GM19324 (cell line): Measurements from ENCODE around the gene FXYD5.
A peak's percentile ranks its signal among the peaks of the same experiment; 100 is the strongest.
"Not testable (repeated sequence)": the region's sequence is repeated elsewhere in the genome, so short reads cannot be mapped to it uniquely, and the experiment has no call there.

Source experiments
- ATAC-seq: cut with Tn5 transposase; IDR thresholded peaks from one replicate; pipeline ENCODE4 v1.9.1; 2021; ENCODE audit warnings: mild to moderate bottlenecking, moderate library complexity; ENCODE audit not compliant: unreplicated experiment, low FRiP score

FXYD5 gene

DNA sequence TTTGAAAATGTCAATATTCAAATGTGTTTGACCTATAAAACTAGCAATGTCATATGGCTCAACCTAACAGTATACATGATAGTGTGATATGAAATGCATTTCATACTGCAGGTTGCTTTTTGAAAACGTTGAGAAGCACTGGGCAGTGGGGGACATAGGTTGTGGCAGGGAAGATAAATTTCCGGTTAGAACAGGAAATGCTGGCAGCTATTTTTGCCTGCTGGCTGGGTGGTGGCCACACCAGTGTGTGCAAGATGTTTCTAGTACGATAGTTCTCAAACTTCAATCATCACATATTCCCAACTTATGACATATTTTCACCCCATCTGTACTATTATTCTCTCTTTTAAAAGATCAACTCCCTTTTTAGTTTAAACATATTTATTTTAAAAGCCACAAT is 17.2 kb downstream of the FXYD5 start:
- ATAC-seq: no peak

DNA sequence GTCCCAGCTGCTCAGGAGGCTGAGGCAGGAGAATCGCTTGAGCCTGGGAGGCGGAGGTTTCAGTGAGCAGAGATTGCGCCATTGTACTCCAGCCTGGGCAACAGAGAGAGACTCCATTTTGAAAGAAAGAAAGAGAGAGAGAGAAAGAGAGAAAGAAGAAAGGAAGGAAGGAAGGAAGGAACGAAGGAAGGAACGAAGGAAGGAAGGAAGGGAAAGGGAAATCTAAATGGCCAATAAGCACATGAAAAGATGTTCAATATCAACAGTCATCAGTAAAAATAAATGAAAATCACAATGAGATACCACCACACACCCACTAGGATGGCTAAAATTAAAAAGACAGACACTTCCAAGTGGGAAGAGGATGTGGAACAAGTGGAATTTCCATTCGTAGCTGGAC is 19.7 kb downstream of the FXYD5 start:
- no peak for ATAC-seq

DNA sequence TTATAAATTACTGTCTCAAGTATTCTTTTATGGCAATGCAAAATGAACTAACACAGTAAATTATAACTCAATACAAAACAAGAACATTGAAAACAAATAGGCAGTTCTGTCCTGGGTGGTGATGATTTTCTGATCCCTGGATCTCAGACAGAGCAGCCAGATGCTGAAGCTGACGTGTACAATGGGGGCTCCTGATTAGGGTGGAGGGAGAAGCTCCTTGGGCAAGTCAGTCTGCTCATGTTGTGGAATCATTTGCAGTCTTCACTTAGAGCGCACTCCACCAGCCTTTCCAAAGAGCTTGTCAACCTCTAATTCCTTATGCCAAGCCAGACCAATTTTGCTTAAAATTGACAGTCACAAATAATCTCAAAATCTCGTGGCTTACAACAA is 21.6 kb downstream of the FXYD5 start:
- ATAC-seq: no peak

DNA sequence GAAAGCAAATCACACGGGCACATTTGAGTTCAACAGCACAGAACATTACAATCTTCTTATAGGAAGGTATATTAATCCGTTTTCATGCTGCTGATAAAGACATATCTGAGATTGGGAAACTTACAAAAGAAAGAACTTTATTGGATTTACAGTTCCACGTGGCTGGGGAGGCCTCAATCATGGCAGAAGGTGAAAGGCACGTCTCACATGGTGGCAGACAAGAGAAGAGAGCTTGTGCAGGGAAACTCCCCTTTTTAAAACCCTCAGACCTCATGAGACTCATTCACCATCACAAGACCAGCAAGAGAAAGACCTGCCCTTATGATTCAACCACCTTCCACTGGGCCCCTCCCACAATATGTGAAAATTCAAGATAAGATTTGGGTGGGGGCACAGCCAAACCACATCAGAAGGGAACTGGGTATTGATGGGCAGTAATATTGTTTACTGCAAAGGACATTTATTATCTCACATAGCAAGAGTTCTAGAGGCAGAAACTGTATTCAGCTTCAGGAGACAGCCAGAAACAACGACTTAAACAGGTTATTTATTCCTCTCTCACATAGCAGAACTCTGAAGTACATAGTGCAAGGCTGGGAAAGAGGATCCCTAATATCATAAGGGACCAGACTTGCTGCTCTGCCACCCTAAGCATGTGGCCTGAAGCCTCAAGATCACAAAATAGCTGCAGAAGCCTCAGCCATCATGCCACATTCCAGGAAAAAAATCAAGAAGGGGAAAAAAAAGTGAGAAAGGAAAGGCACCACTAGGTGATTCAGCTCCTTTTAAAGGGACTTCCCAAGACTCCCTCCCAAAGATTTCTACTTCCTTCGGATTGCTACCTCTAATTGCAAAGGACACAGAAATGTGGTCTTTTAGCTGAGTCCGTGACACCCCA is 23.1 kb downstream of the FXYD5 start:
- no peak for ATAC-seq

DNA sequence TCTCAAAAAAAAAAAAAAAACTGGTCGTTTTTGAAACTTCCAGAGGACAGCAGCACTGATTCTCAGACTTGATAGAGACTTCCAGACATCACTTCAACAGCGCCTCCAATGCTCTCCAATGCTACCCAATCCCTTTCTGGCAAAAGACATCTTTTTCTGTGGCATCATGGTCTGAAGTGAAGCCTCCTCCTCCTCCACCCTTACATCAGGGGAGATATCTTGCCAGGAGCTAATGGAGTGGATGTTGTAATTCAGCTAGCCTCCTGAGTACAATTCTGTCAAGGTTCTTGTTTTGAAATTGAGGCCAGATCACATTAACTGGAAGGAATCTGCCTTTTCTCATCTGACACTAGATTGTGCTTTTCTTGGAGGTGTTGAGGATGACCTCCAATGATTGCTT is 24.2 kb downstream of the FXYD5 start:
- no peak for ATAC-seq

DNA sequence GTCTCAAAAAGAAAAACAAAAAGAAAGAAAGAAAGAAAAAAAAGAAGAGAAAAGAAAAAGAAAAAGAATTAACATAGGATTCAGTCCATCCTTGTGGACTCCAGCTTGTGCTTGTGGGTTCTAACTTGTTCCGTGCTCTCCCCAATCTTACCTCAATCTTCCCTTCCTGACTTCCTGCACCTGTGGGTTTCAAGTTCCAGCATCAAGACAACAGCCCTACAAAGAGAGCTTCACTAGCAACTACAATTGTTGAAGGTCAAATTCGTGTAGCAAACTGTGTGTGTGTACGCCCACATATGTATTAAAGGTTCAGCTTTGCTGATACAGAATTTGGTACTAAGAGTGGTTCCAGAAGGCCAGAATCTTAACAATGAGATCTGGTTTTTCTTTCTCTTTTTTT is 25.3 kb downstream of the FXYD5 start:
- ATAC-seq: no peak

DNA sequence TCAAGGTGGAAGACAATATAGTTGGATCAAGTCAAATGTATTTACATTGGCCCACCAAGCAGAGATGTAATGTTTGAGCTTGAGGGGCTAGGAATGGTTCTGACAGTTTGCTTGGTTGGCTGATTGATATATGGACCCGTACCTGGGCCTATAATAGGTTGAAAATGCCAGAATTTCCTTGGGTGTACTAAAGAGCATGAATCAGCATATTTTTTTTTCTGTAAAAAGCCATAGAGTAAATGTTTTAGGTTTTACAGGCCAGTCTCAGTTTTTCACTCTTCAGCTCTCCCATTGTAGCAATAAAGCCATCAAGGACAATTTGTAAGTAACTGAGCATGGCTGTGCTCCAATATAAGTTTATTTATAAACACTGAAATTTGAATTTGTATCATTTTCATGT is 26.9 kb downstream of the FXYD5 start:
- no peak for ATAC-seq

DNA sequence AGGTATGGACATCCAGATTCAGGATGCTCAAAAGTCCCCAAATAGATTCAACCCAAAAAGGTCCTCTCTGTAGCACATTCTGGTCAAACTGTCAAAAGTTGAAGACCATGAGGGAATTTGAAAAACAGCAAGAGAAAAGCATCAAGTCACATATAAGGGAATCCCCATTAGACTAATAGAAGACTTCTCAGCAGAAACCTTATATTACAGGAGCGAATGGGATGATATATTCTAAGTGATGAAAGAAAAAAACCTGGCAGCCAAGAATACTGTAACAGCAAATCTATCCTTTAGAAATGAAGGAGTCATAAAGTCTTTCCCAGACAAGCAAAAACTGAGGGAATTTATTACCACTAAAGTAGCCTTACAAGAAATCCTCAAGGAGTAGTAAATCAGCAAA is 29.7 kb downstream of the FXYD5 start:
- ATAC-seq: no peak

DNA sequence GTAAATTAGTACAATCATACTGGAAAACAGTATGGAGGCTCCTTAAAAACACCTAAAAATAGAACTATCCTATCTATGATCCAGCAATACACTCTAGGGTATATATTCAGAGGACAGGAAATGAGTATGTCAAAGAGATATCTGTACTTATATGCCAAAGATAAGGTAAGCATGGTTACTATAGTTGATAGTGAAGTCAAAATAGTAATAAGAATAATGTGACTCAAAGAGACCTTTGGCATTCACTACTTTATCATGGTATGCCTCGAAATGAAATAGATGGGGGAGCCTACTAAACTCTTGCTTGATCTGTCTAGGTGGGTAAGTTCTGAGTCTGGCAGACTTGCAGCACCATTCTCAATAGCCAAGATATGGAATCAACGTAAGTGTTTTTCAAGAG is 30.3 kb downstream of the FXYD5 start:
- no peak for ATAC-seq

DNA sequence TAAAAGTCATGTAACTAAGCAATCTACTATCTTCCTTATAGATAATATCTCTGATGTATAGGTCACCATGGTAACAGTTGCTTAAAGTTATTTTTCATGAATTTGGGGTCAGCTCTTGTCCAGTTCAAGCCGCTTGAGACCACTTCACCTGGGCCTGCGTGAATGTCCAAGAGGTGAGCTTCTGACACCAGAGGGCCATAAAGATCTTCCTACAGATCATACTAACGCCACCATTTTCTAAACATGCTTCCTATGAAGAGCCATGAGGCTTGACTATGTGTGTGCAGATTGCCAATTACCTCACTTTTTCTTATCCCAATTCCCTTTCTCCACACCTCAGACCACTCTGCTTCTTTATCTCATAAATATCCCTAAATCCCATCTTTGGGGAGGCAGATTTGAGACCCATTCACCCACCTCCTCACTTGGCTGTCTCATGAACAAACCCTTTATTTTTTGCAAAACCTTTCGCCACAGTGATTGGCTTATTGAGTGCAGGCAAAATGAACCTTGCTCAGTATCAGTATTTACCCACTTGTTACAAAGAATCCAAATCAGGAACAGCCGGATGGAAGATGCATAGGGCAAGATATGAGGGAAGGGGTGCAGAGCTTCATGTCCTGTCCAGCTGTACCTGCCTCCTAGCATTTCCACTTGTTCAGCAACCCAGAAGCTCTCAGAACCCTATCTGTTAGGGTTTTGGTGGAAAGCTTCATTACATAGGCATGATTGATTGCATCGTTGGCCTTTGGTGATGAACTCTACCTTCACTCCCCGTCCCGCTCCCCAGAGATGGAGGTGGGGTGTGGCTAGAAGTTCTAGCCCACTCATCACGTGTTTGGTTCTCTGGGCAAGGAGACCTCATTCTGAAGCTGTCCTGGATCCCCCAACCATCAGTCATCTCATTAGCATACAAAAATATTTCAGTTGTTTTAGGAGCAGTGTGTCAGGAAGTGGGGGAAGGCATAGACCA is 39.8 kb downstream of the FXYD5 start:
- no peak for ATAC-seq

DNA sequence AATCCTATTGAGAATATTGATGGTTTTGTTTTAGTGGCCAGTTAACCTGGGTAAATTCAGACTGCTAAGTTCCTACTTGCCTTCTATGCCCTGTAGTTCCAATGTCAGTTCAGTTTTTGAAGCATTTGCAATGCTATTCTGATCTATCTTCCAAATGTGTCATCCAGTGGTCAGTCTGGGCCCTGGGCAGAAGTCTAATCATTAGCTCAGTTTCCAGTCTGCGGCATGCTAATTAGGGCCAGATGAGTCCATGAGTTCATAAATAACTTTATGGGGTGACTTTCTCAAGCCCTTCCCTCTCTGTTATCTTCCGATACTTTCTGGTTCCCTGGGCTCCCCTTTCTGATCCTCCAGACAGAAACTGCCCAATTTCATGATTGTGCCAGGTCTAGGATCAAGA is 41.3 kb downstream of the FXYD5 start:
- no peak for ATAC-seq

DNA sequence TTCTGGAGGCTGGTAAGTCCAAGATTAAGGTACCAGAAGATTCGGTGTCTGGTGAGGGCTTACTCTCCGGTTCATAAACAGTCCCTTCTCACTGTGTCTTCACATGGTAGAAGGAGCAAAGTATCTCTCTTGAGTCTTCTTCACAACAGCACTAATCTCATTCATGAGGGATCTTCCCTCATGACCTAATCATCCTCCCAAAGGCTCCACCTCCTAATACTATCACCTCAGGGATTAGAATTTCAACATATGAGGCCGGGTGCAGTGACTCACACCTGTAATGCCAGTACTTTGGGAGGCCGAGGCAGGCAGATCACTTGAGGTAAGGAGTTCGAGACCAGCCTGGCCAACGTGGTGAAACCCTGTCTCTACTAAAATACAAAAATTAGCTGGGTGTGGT is 42.3 kb downstream of the FXYD5 start:
- not testable (repeated sequence) for ATAC-seq

DNA sequence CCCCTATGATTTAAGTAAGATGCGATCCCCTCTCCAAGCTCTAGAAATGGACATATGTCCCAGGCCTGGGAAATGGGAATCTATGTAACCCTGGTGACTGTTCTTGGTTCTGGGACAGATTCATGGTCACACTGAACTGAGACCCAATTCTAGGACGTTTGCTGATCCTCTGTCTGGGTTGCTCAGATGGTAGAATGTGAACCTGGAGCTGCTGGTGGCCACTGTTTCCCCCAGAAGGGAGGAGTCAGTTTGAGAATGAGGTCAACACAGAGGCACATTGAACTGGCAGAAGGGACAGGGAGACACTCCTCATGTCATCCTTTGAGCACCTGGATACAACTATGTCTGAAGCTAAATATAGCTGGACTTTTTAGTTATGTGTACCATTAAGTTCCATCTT is 44.9 kb downstream of the FXYD5 start:
- ATAC-seq: no peak

DNA sequence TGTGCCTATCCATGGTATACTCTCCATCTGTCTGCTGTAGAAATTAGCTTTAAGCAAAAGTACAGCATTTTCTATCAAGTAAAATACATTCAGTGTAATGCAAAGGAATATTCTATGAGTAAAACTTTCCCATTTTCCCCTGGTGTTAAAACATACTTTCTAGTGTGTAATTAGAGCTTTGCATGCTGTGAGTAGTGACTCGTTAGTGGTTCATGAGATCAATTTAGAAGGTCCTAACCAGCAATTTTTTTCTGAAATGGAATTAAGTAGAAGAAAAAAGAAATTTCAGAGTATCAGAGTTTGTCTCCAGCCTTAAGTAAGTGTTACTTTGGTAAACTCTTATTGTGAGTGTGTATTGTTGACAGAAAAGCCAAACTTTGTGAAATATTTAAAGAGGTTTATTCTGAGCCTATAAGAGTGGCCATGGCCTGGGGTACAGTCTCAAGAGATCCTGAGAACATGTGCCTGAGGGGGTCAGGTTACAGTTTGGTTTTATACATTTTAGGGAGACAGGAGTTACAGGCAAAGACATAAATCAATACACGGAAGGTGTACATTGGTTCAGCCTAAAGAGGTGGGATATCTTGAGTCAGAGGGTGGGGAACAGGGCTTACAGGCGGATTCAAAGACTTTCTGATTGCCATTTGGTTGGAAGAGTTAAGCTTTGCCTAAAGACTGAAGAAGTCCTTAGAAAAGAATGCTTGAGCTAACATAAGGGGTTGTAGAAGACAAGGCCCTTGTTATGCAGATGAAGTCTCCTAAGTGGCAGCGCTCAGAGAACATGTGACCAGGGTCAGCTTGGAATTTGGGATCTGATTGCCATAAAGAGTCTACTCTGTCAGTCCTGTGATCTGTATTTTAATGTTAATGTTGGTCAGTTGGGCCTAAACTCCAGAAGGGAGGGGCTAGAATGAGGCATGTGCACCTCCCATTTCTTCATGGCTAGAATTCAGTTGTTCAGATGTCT is 48.5 kb downstream of the FXYD5 start:
- no peak for ATAC-seq

DNA sequence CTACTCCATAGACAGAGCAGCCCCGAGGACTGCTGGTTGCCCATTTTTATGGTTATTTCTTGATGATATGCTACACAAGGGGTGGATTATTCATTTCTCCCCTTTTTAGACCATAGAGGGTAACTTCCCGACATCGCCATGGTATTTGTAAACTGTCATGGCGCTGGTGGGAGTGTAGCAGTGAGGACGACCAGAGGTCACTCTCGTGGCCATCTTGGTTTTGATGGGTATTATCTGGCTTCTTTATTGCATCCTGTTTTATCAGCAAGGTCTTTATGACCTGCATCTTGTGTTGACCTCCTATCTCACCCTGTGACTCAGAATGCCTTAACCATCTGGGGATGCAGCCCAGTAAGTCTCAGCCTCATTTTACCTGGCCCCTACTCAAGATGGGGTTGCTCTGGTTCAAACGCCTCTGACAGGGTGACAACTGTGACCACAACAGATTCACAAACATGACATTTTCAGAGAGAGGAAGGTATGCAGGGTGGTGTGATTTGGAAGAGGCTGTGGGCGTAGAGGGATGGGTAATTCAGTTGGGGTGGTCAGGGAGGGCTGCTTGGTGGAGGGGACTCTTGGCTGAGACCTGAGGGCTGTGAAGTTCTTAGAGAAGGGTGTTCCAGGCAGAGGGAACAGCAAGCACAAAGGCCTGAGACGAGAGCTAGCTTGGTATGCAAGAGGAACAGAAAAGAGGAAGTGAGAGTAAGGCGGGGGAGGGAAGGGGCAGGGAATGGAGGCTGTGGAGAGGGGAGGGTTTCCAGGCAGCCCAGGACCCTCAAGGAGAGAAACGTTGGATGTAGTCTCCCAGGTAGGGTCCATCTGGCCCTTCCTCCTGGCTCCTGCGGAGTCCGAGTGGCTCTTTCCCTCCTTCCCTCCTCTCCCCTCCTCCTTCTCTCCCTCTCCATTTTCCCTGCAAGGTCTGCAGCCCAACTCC is 50.5 kb downstream of the FXYD5 start:
- peak; percentile 69 for ATAC-seq

DNA sequence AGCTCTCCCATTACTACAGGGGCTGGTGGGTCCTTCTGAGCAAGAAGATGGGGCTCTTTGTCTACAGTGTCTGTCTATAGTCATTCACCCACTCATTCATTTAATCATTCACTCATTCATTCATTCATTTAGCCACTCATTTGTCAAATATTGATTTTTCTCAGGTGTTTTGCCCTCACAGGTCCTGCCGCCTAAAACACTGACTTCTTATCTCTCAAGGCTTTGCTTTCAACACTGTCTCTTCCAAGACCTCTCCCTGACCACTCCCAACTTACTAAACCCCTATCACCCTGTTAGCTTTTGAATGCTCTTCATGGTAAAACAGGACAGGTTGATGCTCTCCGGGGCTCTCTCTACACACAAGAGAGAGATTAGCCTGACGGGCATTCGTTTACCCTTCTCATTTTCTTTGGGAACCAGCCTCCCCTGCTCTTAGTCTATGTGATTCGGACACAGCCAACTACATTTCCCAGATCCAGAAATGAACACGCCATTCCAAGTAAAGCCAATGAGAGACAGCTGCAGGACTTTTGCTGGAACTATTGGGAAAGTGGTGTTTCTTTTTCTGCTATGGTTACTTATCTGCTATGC is 51.3 kb downstream of the FXYD5 start:
- ATAC-seq: no peak

DNA sequence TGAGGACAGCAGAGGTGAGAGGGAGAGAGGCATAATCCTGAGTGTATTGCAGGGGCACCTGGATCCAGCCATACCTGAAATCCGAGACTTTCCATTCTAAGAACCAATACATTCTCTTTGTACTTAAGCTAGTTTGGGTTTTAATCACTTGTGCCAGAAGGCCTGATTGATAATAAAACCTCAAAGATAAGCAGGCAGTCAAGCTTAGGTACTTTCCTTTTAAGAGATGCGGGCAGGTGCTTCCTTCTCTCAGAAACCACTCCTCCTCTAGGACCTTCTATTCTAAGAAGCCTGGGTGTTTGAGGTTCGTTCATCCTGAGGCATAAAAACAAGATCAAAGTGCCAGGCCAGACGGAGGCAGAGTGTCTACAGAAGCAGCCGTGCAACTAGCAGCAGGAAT is 51.8 kb downstream of the FXYD5 start:
- ATAC-seq: no peak

DNA sequence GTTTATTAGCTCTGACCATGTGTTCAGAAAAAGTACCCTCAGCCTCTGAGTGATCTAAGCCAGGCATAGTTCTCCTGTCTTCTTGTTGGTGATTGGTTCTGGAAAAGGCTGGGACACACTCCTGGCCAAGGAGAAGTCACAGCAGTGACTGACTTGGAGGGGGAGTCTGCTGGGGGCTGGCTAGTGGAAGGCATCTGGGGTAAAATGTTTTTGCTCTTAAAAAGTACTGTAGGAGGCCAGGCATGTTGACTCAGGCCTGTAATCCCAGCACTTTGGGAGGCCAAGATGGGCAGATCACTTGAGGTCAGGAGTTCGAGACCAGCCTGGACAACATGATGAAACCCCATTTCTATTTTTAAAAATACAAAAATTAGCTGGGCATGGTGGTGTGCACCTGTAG is 52.3 kb downstream of the FXYD5 start:
- no peak for ATAC-seq

DNA sequence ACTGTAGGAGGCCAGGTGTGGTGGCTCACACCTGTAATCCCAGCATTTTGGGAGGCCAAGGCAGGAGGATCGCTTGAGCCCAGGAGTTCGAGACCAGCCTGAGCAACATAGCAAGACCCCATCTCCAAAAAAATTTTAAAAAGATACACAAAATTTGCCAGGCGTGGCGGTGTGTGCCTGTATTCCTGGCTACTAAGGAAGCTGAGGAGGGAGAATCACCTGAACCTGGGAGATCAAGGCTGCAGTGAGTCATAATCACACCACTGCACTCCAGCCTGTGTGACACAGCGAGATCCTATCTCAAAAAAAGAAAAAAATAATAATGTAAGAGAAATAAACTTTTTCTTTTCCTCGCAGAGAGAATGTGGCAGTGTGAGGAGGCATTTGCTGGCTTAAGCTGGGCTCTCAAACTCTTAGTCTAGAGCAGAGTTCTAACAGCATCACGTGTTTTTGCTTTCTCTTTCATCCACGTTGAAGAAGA is 52.9 kb downstream of the FXYD5 start:
- no peak for ATAC-seq
